GM19468 (cell line): ENCODE results near the gene ROBO3.

Experiments
- ATAC-seq: cut with Tn5 transposase; IDR thresholded peaks from one replicate; pipeline ENCODE4 v1.9.1; 2021; ENCODE audit warnings: mild to moderate bottlenecking, moderate library complexity, moderate number of reproducible peaks; ENCODE audit not compliant: unreplicated experiment; ENCODE audit errors: extremely low read depth

The ROBO3 gene

DNA sequence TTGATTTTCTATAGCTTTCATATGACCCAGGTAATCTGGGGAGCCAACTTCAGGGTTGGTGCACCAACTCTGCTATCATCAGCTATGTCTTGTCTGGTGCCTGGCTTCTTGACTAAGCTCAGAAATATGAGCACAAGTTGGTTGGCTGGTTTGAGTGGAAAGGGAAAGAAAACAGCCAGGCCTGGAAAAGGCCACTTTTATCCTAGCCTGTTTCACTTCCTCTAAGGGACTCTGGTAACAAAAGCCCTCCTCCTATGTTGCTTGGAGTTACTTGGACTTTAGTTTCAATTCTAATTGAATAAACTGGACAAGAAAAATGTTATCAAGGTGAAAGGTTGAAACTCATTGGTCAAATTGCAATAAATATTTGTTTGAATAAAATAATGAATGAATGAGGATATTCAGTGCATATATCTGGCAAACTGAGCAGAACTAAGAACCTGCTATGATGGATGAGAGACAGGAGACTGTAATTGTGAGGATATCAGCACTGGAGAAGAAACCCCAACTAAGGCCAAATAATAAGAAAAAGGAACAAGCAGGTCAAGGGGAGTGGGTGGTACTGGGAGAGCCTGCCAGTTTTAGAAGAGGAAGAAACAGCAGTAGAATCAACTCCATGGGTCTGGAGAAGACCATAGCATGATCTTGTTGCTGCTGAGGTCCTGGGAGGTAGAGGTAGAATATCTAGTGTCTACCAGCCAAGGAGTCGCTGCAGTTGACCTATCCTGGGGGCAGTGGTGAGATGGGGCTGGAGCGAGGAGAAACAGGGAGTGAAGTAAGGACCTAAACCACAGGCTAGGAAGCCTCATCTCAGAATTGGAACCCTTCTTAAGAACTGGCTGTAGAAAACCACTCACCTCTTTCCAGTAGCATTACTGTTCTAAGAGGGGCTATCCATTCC lies 24.2 kb downstream of the ROBO3 start:
- no peak for ATAC-seq

DNA sequence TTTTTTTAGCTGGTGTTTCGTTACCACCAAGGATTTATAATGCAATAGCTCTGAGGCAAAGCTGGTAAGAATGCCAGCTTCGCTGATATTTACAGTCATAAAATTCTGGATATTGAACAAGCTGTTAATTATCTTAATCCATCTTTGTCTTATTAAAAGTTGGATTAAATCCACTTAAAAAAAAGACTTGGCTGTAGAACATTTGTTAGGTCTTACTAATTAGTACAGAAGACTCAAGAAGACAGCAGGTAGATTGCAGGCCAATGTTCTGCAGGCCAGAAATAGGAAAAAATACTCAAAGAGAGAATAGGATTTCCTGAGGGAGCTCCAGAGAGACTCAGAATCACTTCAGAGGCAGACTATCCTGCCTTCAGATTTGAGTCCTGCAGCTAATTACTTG lies 24.9 kb downstream of the ROBO3 start:
- ATAC-seq = no peak

DNA sequence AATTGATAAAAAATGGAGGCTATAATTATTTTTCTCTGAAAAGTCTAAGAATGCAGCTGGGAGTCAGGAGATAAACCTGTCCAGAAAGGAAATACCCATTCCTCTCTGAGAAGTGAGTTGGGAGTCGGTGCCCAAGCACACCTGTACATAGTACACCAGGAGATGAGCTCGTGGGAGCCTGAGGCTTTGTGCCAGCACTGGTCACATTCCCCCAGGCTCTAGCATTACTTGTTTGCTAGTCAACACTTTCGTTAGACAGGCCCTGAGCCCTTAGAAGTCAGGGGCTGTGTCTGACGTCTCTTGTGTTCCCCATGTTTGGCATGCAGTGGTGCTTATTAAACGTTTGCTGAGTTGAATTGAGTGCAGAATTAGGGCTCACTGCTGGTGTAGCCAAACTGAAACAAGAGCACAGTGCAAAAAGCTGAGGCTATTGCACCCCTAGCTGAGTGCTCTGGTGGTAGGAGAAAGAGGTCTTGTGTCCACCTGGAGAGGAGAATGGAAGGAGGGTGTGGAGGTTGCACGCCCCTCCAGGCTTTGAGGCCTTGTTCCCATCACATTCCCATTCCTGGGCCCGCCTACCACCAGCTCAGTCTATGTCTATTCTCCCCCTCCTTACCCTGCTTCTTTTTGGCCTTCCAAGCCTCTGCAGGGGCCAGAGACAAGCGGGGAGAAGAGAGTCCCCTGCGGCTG lies 25.6 kb downstream of the ROBO3 start:
- ATAC-seq = no peak

DNA sequence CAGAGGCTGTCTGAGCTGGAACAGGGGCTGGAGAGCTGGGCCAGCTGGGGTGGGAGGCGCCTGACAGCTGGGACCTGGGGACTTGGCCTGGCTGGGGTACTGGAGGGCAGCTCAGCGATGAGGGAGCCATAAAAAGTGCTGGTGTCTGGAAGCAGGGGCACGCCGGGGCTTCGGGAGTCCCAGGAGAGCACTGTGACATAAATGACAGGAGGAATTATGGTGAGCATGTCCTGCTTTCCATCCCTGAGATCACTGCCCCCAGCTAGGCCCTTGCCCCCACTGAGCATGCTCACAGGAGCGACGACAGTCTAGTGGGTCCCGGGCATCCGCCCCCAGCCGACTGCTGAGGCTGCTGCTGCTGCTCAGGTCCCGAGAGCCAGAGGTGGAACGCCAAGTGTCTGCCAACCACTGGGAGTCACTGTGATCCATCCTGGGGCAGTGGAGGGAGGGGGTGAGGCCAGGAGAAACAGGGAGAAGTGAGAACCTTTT lies 26.2 kb downstream of the ROBO3 start:
- no peak for ATAC-seq

DNA sequence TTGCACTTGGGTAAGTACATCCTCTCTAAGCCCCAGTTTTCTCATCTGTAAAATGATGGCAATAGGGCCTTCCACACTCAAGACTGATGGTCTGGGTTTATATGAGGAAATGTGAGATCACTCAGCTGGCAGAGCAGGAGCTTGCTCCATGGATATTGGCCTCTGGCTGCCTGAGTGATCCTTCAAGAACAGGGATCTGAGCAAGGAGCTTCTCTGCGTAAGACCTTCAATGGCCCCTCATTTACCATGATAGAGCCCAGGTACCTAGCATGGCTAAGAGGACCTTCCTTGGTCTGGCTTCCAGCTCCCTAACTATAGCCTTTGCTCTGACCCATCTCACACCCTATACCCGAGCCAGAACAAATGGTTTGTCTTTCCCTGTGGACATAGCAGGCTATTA lies 26.9 kb downstream of the ROBO3 start:
- no peak for ATAC-seq

DNA sequence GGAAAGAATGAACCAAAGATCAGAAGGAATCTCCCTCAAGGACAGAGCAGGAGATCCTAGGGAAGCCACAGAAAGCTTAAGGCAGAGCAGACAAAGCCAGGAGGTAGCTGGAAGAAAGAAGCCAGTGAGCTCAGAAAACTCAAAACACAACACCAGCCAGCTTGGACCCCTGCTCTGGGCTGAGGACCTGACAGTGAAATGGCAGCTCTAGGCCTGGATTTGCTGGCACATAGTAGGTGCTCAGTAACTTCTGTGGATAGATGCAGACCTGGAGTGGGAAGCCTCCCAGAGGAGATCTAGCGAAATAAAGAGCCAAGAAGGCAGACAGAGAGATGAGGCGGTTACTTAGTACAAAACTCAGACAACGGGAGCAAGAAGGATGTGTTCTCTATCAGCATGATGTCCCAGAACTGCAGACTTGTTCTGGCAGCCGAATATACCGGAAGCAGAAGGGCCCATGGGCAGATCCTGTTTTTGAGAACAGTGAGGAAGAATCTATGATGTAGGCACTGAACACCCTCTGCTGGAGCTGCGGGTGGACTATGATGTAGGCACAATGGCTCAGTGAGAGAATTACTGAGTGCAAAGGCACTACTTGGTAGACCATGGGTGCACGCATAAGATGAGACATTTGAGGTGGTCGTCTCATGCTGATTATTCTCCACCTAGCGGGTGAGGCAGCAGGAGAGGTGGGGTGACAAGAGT lies 27.7 kb downstream of the ROBO3 start:
- no peak for ATAC-seq

DNA sequence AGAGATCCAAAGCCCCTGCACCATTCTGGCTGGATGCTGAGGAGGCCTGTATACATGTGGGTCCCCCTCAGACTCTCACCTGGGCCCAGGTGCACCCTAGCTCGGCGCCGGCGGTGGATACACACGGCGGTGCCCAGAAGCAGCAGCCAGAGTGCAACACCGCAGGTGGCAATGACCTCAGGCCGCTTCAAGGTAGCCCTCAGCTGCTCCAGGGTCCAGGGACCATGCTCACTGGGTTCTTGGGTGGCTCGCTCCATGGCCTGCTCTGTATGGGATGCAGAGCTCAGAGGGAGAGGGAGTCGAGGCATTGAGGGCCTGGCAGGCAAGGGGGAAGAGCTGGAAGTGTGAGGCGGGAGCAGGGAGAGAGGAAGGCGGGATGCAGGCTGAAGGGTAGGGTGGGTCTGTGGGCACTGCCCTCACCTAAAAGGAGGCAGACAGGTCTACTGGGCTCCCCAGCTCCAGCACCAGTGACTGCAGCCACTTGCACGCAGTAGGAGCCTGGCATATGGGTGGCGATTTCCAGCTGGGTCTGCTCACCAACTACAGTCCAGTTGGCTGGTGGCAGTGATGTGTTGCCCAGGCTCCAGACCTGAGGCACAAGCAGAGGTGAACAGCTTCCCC lies 28.7 kb downstream of the ROBO3 start:
- no peak for ATAC-seq

DNA sequence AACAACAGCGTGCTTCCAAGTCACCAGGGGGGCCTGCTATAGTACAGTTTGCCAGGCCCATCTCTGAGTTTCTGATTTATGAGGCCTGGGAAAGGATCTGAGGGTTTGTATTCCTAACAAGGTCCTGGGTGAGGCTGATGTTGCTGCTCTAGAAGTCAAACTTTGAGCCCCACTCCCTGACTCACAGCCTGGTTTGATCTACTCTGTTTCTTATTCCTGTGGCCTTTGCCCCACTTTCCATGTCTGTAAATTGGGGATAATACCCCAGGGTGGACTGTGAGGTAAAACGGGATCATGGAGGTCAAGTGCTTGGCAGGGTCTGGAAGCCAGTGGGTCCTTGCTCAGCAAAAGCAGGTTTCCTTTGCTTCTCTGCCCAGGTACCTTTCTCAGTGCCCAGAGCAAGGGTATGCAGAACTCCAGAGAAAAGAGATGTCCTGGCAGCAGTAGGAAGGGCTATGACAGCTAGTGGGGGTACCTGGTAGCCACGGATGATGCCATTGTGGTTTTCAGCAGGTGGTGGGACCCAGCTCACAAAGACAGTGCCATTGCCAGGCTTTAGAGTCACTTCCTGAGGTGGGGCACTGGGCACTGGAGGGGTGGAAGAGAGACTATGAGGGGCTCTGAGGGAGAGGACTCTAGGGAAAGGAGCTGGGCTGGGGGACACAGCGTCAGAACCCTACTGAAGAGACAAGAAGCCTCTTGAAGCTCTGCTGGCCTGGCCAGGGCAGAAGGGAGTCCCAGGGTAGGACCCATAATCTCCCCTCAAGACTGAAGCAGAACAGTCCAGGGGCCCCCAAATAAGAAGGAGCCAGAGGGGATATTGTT lies 29.6 kb downstream of the ROBO3 start:
- ATAC-seq = no peak

DNA sequence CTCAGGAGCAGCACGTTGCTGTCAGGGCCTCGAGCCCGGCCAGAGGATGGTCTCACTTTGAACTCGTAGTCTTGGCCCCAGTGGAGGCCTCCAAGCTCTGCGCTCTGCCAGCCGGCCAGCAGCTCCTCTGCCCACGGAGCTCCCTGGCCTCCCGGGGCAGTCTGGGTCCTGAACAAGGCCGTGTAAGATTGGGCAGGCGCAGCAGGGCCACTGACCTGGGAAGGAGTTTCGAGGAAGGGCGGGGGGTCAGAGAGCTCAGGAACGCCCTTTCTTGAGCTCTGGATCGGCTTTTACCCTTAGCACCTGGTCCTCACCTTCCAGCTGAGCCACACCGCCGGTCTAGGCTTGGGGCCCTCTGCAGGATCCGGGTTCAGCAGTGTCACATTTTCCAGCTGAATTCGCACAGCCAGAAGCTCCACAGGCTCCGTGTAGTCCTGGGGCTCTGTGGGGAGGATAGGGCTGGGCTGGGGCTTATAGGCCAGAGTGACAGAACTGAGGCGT lies 30.3 kb downstream of the ROBO3 start:
- no peak for ATAC-seq

DNA sequence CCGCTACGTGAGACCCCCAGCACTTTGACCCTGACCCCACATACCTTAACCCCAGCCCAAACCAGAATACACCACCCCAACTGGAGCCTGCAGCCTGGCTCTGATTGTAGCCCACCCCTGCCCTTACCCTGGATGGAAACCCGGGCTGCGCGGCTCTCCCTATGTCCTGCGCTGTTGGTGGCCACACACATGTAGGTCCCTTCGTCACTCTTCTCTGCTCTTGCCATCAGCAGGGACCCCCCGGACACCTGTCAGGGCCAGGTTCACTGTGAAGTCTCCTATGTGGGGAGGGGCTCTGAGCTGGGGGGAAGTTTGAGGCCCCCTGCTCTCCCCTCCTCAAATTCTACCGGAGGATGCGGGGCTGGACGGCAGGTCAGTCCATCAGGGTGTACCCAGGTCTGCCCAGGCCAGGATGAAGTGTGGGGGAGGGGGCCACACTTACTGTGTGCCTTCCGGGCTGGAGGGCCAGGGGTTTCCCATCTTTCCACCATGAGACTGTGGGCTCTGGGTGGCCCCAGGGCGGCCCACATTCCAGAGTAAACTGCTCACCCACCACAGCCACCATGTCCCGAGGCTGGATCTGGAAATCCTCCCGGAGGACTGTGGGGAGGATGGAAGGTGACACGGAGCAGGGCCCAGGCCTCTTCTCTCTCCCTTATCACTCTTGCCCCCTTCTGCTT lies 31.0 kb downstream of the ROBO3 start:
- no peak for ATAC-seq

DNA sequence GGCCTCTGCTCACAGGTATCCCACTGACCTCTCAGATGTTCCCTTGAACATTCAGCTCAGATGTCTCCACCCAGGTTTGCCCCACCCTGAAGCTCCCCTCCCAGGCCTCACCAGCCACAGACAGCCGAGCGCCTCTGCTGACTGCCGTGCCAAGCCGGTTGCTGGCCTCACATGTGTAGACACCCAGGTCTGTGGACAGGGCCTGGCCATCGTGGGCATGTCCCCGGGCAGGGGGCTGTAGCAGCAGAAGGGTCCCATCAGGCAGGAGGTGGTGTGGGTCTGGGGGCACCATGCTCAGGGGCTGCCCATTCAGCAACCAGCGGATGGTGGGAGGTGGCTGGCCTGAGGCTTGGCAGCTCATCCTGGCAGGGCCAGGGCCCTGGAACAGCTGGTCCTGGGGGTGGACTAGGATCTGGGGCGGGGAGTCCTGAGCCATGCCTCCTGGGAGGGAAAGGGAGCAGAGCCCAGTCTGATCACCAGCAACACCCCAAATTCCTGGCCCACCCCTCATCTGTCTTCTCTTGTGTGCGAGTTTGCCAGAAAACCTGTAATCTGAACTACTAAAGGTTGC lies 31.7 kb downstream of the ROBO3 start:
- no peak for ATAC-seq

DNA sequence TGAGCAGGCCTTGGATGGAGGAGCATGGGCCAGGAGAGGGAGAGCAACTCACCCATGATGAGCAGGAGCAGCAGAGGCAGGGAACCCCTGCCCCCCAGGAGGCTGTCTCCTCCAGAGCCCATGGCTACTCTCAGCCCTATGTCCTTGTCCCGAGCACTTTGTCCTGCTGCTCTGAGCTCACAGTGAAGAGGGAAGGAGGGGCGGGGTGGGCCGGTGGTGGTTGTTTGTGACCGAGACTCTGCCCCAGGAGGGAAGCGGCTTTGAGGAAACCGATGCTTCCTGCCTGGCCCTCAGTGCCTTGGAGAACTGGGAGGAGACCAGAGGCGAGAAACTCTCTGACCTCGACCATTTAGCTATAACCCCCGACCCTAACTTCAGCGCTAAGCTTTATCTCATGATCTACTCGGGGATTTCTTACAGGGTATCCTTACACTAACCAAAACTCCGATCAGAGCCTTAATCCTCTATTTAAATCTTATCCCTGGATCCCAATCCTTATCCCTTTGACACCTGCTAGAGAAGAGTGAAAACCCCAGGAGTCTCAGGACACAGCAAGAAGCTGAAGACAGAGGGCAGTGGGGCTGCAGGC lies 32.5 kb downstream of the ROBO3 start, which contains the start of gene ROBO4:
Gene ROBO4 (minus strand): TSS at position 192 of the 589 bp plus-strand sequence. CDS start 70 bp downstream, at position 122.
- no peak for ATAC-seq

DNA sequence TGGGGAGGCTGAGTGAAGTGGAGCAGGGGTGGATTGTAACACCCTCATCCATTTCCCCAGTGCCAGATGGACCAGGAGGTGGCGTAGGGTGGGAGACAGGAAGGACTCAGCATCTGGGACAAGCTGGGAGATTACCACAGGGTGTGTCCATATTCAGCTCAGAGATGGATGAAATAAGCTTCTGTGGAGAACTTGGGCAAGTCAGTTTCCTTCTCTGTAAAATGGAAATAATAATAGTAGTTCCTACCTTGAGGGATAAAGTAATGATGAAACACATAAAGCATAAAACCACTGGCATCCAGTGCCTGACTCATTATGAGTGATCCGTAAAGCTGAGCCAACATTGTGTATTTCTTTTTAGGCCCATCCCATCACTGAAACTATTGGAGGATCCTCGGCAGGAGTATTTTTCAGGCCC lies 33.0 kb downstream of the ROBO3 start:
- no peak for ATAC-seq

DNA sequence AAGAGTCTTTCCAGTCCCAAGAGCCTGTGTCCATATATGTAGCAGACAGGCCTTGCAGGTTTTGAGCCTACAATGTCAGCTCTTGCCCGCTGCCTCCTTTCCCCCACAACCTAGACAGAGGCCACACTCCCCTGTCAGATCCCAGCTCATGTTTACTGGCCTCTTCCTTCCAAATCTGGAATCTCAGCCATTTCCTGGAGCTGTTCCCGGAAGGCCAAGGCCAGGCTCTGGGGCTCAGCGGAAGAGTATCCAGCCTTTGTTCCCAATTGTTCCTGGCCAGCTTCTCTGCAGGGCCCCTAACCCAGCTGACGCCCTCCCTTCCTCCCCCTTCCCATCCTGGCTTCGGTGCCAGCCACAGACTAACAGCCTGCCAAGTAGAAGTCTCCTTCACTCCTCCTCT lies 33.5 kb downstream of the ROBO3 start:
- no peak for ATAC-seq

DNA sequence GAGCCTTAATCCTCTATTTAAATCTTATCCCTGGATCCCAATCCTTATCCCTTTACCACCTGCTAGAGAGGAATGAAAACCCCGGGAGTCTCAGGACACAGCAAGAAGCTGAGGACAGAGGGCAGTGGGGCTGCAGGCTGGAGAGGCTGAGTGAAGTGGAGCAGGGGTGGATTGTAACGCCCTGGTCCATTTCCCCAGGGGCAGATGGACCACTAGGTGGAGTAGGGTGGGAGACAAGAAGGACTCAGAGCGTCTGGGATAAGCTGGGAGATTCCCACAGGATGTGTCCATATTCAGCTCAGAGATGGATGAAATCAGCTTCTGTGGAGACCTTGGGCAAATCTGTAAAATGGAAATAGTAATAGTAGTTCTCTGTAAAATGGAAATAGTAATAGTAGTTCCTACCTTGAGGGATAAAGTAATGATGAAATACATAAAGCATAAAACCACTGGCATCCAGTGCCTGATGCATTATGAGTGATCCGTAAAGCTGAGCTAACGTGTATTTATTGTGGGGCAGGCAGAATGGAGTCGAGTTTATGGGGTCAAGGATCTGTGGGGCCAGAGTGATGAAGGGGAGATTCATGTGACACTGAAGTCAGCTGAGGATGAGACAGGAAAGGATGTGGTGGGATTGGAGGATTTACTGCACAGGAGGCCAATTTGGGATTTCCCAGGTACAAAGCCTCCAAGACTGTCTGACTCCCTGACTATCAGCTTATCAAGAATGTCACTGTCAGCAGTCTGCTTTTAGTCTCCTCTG lies 34.3 kb downstream of the ROBO3 start:
- no peak for ATAC-seq

DNA sequence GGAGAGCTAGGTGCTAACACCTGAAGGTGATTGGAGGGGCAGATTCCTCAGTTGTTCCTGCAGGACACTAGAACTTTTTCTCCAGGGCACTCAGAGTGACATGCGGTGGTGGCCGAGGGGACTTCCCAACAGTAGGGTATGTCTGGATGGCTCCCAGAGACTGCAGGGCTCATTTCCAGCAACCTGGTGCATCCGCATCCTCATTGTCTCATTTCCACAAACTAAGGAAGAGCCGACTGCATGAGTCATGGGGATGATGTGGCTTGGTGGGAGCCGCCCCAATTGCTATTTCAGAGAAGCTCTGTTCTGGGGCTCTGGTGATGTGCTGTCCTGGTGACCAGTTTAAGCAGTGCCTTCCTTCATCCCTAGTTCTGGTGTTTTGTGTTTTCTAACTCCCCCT lies 35.2 kb downstream of the ROBO3 start:
- ATAC-seq = no peak

DNA sequence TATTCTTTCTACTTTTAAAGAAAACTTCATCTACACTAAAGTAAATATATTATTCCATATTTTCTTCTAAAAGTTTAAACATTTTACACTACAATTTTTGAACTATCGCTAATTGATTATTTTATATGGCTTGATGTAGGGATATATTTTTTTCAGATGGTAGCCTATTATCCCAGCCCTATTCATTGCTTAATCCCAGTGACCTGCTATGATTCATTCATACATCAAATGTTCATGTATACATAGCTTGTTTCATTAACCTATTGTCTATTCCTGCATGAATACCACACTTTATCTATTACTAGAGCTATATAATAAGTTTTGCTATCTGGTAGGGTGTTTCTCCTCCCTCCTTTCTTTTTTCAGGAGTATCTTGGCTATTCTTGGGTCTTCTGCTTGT lies 37.4 kb downstream of the ROBO3 start:
- no peak for ATAC-seq
